Liver (tissue), 3 donors: ENCODE results near the gene ECPAS.

ENCODE experiments used
- CTCF ChIP-seq: fragments of 150-350 bp; IDR thresholded peaks from 2 replicates; pipeline ENCODE4 v1.5.1; 2017; ENCODE audit warnings: improper control_type of control experiment, low read depth, low read length; ENCODE audit not compliant: missing input control
- FOXA1 ChIP-seq: IDR thresholded peaks from 2 replicates; pipeline ENCODE4 v1.6.1; 2016; ENCODE audit warnings: antibody characterized with exemption
- GABPA ChIP-seq, 2 donors: IDR thresholded peaks in 1 of 2; conservative IDR thresholded peaks in 1 of 2; 2 replicates each; pipeline ENCODE4 v1.6.1; 2016; ENCODE audit warnings: antibody characterized with exemption in 2 of 2, mild to moderate bottlenecking in 1 of 2, moderate library complexity in 1 of 2
- JUND ChIP-seq, 2 donors: IDR thresholded peaks; 2 replicates each; pipeline ENCODE4 v1.6.1; 2016; ENCODE audit warnings: antibody characterized with exemption in 2 of 2
- RAD21 ChIP-seq, 2 donors: IDR thresholded peaks; 2 replicates each; pipeline ENCODE4 v1.6.1; 2016; ENCODE audit warnings: antibody characterized with exemption in 2 of 2, mild to moderate bottlenecking in 2 of 2
- REST ChIP-seq: IDR thresholded peaks from 2 replicates; pipeline ENCODE4 v1.6.1; 2016; ENCODE audit warnings: antibody characterized with exemption, mild to moderate bottlenecking
- TAF1 ChIP-seq: conservative IDR thresholded peaks from 2 replicates; pipeline ENCODE4 v1.6.1; 2016; ENCODE audit warnings: antibody characterized with exemption, mild to moderate bottlenecking
- YY1 ChIP-seq: IDR thresholded peaks from 2 replicates; pipeline ENCODE4 v1.6.1; 2016; ENCODE audit warnings: antibody characterized with exemption, mild to moderate bottlenecking
- ZBTB33 ChIP-seq: IDR thresholded peaks from 2 replicates; pipeline ENCODE4 v1.6.1; 2016; ENCODE audit warnings: antibody characterized with exemption
- TF ChIP-seq, protein P1 (sequence below): IDR thresholded peaks from 2 replicates; pipeline ENCODE4 v1.6.1; 2016; ENCODE audit warnings: antibody characterized with exemption
- donor health status: healthy.
- donor health status: healthy.

DNA sequence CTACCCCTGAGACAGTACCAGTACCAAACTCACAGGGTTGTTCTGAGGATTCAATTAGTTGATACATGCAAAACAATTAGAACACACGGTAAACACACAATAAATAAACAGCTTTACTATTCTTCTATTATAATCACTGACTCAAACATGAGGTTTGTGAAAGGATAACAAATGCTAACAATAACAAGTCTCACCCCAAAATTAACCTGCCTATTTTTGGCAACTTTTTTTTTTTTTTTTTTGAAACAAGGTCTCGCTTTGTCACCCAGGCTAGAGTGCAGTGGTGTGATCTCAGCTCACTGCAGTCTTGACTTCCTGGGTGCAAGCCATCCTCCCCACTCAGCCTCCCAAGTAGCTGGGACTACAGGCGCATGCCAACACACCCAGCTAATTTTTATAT, 6.5 kb downstream of the ECPAS start:
- TF ChIP-seq CTCF (no peak), RAD21 (IDR thresholded peaks at IDR 0.05) (no peak), REST (no peak), ZBTB33 (no peak), TAF1 (no peak), YY1 (no peak), JUND (IDR thresholded peaks at IDR 0.05) (no peak), GABPA (IDR thresholded peaks at IDR 0.05 in 1 of 2, conservative IDR thresholded peaks at IDR 0.05 in 1 of 2) (no peak), FOXA1 (no peak)
- TF ChIP-seq, protein P1, sequence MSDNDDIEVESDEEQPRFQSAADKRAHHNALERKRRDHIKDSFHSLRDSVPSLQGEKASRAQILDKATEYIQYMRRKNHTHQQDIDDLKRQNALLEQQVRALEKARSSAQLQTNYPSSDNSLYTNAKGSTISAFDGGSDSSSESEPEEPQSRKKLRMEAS, result no peak
